Neural progenitor cell (in vitro differentiated cells): Measurements from ENCODE around the gene TREM2.

Source experiments
- EZH2 ChIP-seq: fragments of 200-600 bp; sonication (generic); IDR thresholded peaks from 2 replicates; pipeline ENCODE4 v1.6.1; 2017; ENCODE audit warnings: antibody characterized with exemption, mild to moderate bottlenecking, moderate library complexity
- EZH2phosphoT487 ChIP-seq: fragments of 200-600 bp; sonication (generic); IDR thresholded peaks from 2 replicates; pipeline ENCODE4 v1.6.1; 2017; ENCODE audit warnings: antibody characterized with exemption

- TF ChIP-seq EZH2phosphoT487 (no peak), EZH2 (no peak)
Measured at GRCh38 chr6:41177287-41177686, 14.4 kb upstream of the TREM2 start.
